HL-60/S4 (cell line): ENCODE measurements around the gene MPL.

Experiments
- in situ Hi-C: fragments of 300-500 bp; cut with MboI; formaldehyde crosslinking; loops from 2 replicates; pipeline ENCODE4 v1.14.3; 2022; ENCODE audit warnings: low sequenced_read_pairs

The MPL gene

DNA sequence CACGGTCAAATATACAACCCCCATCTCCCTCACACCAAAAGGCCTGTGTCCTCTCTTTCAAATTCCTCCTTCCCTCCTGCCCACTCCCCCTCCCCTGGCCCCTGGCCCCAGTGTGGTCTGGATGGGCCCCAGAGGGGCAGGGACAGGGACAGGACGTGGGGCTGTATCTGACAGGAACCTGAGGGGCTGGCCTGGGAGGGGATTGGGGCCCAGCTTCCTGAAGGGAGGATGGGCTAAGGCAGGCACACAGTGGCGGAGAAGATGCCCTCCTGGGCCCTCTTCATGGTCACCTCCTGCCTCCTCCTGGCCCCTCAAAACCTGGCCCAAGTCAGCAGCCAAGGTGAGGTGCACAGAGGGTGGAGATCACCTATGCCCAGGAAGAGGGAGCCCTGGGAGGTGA lies at the start of gene MPL:
Gene MPL (plus strand): TSS at position 231 of the 400 bp plus-strand sequence. CDS start 31 bp downstream, at position 262.
- in situ Hi-C loops, result no loop called here

DNA sequence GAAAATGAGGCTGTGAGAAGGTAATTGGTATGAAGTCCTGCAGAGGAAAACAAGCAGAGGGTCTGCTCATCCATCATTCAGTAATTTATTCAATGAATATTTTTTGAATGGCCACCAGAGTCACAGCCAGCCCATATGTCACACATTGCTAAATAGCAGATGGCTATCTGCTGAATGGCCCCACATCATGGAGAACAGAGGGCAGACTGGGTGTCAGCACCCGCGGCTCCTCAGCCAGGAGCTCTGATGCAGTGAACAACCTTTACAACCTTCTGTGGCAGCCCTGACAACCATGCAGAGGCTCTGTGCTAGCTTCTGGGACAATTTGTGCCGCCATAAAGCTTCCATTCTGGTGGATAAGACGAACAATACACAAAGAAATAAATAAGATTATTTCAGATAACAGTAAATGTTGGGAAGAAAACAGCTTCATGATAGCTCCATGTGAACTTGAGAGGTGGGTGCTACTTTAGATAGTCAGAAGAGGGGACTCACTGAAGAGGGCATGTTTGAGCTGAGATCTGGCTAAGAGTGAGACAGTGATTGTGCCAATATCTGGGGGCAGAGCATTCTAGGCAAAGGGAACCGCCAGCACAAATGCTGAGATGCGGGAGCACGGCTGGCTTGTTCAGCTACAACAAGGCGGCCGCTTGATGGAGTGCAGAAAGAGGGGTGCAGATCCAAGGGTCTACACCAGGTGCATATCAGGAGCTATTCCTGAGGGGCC lies 49.4 kb upstream of the MPL start:
- in situ Hi-C loops, result no loop called here

DNA sequence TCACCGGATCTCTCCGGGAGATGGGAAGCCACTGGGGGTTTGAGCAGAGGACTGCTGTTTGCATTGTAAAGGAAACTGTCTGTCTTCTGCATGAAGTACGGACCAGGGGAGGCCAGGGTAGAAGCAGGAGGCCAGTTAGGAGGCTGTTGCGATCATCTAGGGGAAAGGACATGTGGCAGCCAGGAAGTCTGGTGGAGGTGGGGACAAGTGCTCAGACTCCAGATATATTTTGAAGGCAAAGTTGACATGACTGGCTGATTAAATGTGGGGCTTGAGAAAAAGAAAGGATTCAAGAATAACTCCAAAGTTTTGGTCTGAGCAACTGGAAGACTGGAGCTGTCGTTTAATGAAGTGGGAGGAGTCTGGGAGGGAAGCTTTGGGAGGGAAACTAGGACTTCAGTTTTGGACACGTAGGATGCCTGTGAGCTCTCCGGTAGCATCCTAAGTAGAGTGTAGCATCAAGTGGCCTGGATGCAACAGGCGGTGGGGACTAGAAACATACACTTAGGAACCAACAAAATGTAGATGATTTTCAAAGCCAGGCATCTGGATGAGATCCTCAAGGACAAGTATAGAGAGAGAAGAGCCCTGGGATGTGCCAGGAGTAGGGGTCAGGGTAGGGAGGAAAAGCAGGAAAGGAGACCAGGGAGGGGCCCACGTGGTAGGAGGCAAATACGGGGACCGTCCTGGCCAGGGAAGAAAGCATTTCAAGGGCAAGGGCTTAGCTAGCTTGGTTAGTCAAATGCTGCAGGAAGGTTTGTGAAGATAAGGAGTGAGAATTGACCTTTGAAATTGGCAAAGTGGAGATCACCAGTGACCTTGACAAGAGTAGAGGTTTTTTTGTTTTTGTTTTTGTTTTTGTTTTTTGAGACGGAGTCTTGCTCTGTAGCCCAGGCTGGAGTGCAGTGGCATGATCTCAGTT lies 48.6 kb upstream of the MPL start:
- in situ Hi-C loops, result no loop called here

DNA sequence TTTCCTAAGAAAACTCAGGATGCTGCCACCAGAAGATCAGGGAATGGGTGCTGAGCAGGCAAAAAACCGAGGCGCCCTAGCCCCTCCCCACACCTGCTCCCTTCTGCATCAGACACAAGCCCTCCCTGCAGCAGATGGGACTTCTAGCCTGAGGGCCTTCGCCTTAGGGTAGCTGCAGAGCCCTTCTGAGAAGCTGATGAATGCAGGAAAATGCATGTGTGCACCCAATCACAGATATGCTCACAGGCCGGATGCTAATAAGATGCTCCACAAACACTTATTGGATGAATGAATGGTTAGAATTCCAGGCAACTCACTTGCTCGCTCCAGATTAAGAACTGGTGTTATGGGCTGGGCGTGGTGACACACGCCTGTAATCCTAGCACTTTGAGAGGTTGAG lies 45.4 kb upstream of the MPL start:
- in situ Hi-C loops, result no loop called here

DNA sequence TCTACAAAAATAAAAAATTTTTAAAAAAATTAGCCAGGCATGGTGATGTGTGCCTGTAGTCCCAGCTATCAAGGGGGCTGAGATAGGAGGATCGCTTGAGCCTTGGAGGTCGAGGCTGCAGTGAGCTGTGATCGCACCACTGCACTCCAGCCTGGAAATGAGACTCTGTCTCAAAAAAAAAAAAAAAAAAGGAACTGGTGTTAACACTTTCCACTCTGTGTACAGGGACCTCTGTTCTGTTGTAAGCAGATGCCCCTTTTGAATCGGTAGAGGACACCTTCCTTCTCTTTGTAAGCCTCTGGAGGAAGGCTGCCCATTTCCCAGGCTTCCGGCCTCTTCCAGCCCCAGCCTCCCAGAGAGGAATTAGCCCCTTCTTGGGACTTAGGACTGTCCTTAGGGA lies 44.9 kb upstream of the MPL start:
- in situ Hi-C loops, result no loop called here

DNA sequence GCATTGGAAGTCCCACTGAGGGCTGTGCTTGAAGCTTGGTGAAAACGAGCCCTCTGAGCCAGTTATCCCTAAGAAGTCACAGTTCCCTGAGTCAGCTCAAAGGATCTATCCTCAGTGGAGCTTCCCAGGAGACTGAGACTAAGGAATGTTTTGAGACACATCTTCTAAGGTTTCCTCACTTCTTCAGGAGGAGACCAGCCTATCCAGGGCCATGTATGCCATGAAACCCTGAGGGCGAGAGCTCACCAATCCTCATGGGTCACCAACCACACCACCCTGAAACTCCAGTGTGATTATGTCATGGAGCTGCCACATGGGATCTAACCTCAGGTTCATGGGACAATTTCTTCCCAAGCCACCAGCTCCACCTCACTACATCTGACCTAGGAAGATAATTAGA lies 44.4 kb upstream of the MPL start:
- in situ Hi-C loops, result no loop called here

DNA sequence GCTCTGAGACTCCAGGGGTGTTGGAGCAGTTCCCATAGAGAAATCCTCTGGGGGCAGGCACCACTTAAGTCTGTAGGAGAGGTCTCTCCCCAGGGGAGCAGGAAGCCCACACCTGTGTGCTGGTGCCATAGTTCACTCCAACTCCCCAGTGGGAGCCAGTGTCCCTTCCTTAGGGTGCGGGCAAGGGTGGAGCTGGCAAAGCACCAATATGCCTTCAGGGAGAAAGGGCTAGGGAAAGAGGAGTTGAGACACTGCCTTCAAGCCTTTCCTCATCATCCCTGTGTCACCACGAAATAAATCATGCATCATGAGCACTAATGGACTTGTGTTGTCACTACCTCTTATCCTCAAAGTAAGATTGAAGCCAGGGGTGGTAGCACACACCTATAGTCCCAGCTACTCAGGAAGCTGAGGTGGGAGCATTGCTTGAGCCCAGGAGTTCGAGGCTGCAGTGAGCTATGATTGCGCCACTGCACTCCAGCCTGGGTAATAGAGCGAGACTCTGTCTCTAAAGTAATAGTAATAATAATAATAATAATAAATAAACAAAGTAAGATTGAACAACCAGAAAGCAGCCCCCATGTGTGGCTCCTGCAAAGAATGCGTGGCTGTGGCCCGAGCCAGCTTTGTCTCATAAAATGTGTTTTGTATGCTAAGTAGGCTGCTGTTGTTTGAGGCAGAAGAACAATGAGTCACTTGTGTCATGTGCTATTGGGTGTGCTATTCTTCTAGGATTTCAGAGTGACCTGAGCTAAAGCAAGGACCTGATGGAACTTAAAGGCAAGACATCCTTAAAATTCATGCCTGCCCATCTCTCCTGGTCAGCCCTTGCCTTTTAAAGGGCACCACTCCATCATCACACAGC lies 43.5 kb upstream of the MPL start:
- in situ Hi-C loops, result no loop called here

DNA sequence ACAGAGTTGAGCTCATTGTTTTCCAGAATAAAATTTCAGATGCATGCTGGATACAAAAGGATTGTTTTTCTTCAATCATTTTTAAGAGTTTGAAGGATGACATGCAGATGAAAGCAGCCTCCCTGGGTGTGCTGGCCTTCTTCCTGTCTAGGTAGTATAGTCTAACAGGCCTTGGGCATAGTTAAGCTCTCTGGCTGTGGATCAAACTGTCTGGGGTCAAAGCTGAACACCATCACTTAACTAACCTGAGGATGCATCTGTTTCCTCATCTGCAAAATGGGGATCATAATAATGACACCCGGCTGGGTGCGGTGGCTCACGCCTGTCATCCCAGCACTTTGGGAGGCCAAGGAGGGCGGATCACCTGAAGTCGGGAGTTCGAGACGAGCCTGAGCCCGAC lies 42.9 kb upstream of the MPL start:
- in situ Hi-C loops, result no loop called here

DNA sequence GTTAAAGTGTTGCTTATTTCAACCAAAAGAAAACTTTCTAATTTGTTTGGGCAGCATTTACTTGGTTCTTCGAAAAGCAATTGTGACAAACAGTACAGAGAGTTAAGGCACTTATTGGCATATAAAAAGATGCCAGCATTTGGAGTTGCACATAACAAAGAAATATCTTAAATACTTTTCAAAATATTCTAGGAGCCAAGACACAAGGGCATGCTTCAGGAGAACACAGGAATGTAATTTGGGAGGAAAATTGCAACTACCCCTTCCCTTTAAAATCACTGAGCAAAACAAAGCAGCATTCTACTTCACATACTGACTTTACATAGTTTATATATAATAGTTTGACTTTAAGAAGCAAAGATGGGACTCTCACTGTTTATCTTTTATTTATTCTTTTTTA lies 41.4 kb upstream of the MPL start:
- in situ Hi-C loops, result no loop called here

DNA sequence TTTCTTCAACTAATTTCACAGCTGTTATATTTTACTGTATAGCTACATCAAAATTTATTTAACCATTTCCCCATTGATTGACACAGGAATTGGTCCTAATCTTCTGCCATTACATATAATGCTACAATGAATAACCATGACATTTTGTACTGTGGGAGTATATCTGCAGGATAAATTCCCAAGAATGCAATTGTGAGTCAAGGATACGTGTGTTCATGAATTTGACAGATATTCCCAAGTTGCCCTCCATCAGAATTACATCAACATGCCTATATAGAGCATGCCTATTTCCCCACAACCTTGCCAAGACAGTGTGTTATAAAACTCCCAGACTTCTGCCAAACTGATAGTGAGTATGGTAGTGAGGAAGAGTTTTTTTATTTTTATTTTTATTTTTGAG lies 39.6 kb upstream of the MPL start:
- in situ Hi-C loops, result no loop called here

DNA sequence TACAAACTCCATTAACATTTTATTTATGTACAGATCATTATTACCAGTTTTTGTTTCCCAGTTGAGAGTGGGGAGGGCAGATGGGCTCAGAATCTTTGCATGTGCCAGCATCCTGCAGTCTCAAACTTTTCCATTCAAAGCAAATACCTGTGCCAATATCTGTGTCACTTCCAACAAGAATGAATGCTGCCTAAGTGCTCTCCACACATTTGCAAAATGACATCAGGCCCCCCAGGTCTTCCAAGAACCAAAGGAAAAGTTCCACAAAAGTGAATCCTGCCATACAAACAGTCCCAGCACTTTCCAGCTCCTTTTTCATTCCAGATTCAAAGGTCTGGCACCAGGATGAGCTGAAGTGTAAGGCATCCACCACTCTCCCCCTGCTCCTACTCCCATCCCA lies 38.5 kb upstream of the MPL start:
- in situ Hi-C loops, result no loop called here

DNA sequence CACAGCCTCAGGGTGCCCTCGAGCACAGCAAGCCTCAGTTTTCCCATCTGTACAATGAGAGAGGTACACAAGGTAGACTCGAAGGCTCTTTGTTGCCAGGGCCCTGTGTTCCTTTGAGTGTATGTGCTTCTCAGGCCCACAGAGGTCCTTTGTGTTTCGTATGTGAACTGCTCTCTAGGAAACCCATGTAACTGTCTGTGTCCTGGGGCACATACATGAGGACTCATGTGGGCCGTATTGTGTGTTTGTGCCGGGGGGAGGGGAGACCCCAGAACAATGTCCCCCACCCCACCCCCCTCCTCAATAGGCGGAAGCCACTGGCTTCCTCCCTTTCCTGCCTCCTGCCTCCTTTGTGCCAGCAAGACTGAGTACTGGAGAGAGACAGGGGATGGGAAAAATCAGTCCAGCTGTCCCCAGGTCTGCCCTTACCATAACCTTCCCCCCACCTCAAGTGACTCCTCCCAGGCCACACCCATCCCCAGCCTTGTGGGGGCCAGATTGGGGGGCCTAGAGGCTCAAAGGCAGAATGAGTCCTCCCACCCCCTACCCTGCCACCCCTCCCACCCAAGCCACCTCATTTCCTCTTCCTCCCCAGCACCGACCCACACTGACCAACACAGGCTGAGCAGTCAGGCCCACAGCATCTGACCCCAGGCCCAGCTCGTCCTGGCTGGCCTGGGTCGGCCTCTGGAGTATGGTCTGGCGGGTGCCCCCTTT lies 37.1 kb upstream of the MPL start, which contains the start of gene TIE1:
Gene TIE1 (plus strand): TSS at position 605 of the 717 bp plus-strand sequence. CDS start 90 bp downstream, at position 695.
- in situ Hi-C loops, result no loop called here

DNA sequence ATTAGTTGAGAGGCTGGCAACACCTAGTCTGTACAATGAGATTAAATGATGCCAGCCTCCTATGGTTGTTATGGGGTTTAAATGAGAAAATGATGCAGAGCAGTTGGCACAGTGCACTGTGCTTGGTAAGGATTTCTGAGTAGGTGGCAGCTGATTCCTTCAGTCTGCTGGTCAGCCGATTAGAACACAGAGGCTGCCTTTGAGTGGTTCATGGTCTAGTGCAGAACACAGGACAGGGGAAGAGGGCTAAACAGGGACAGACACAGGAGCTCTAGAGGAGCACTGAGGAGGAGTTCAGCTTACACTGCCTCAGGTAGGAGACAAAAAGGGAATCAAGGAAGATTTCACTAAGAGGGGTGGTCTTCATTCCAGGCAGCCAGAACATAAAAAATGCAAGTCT lies 35.4 kb upstream of the MPL start:
- in situ Hi-C loops, result no loop called here

DNA sequence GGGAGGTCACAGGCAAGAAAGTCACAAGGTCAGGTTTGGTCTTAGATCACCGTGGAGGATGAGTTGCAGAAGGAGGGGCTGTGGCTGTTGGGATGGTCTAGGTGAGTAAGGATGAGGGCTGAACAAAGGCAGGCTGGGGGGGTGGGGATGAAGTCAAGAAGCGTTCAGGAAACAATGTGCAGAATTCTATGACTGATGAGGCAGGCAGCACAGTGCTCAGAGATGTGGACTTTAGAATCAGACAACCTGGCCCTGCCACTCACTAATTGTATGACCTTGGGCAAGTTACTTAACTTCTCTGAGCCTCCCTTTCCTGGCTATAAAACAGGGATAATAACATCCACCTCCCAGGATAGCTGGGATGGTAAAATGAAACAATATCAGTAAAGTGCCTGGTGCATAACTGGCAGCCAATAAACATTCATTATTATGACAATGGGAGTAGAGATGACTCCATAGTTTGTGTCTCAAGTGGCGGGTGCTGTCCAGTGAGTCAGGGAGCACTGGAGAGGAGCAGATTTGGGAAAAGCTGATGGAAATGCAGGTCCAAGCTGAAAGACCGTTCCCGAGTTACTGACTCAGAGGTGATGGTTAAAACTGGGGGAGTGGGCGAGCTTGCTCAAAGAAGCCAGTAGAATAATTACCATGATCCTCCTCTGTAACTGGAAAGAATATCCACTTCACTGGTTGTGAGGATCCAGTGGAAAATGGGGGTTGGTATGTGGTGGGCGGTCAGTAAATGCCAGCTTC lies 34.7 kb upstream of the MPL start:
- in situ Hi-C loops, result no loop called here

DNA sequence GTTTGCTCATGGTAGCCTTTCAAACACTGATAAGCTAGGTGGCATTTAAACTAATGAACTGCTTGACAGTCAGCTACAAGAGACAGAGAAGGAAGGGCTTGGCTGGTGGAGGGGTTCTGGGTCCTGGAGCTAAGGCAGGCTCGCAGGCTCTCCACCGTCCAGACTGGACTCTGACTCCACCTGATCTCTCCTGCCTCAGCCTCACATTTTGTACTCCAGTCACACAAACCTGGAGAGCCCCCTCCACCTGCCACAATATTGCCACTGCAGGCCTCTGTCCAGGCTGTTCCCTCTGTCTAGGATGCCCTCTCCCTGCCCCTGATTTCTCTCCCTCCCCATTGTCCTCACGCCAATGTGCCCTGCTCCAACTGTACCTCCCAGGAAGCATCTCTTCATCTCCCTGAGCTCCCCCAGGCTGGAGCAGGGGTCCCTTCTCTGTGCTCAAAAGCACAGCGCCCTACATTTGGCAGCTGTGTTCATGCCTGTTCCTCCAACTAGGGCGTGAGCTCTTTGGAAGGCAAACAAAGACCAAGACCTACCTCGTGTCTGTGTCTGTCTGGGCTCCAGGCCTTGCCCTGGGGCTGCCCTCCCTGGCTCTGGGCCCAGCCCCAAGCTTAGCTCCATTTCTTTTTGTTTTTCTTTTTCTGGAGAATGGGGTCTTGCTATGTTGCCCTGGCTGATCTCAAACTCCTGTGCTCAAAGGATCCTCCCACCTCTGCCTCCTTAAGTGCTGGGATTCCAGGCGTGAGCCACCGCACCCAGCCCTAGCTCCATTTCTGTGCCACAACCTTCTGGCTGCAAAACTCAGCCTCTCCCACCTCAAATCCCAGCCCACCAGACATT lies 33.9 kb upstream of the MPL start:
- in situ Hi-C loops, result no loop called here

DNA sequence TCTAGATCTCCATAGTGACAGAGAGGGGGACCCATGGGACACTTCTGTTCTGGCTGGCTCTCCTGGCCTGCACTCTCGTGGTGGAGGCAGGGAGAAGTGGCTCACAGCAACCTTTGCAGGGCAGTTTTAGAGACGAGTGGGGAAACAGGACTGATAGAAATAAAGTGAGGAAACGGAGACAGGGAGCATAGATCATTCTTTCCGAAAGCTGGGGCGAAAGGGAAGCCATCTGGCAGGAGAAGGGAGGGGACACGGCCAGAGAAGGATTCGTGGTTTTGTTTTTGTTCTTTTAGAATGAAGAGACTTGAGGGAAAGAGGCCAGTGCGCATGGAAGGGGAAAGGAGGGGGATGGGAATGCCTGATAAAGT lies 33.3 kb upstream of the MPL start:
- in situ Hi-C loops, result no loop called here

DNA sequence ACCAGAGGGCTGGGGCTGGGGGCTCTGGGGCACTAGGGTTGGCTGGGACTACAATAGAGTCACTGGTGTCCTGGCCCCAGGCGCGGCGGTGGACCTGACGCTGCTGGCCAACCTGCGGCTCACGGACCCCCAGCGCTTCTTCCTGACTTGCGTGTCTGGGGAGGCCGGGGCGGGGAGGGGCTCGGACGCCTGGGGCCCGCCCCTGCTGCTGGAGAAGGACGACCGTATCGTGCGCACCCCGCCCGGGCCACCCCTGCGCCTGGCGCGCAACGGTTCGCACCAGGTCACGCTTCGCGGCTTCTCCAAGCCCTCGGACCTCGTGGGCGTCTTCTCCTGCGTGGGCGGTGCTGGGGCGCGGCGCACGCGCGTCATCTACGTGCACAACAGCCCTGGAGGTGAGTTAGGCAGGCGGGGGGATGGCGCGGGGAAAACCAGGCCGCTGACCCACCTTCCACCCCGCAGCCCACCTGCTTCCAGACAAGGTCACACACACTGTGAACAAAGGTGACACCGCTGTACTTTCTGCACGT lies 32.8 kb upstream of the MPL start:
- in situ Hi-C loops, result no loop called here

DNA sequence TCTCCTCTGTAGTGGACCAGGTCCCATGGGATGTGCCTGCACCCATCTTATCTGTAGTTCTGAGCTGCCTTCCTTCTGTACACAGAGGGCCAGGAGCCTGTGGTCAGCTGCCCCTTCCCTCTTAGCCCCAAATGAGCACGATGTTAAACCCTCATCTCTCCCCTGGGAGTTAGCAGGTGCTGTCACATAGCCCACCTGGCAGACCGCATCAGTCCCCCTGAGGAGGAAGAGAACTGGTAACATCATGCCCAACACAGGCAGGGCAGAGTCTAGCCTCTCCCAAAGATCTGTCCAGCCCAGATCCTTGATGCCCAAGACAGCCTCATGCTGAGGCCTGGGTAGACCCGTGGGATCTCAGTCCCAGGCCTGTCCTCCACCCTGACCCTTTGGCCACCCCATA lies 32.2 kb upstream of the MPL start:
- in situ Hi-C loops, result no loop called here
